Right ventricle myocardium inferior (tissue), 1 donor: ENCODE data around the gene ABHD15. TPM values are rescaled to one million over a fixed set of nuclear protein-coding genes. Genes with fewer than 3 reads are reported as not detected.

ENCODE experiments used
- total RNA-seq: library from RNA; stranded (reverse); fragmentation: NEBNext Ultra II Directional; extraction: Animal tissue kit (Norgen Biotek cat#: 25700); gene quantifications from one replicate; pipeline ENCODE4 v1.2.1, GENCODE V29; 2021
- donor health status: DM: no; HTN: yes; CAD: no; lungs with severe emphysema.

Gene ABHD15
- total RNA-seq, 1 donor from 2014 or later = 7.1 TPM

Other genes starting within 250 kb of the ABHD15 start
- gene TAOK1, start 176.7 kb downstream of the ABHD15 start, total RNA-seq = 45.1 TPM
- gene TP53I13, start 1.7 kb upstream of the ABHD15 start, total RNA-seq = 38.8 TPM
- 33.0 TPM for gene GIT1, start 22.6 kb upstream of the ABHD15 start, total RNA-seq
- 9.2 TPM for gene ANKRD13B, start 26.1 kb upstream of the ABHD15 start, total RNA-seq
- gene CORO6, start 55.9 kb upstream of the ABHD15 start, total RNA-seq = 93.2 TPM